Activated naive CD4-positive, alpha-beta T cell treated with anti-CD3 and anti-CD28 coated beads for 36 hours (primary cell): Measurements from ENCODE around the gene RPP30. TPM values are rescaled to one million over a fixed set of nuclear protein-coding genes. Genes with fewer than 3 reads are reported as not detected.

Experiments used
- CTCF ChIA-PET: fragments of 350-600 bp; sonication (Branson Sonifier 250); formaldehyde crosslinking; loops from one replicate; lab custom pipeline; 2021; ENCODE audit warnings: antibody characterized with exemption; lab: Charles Lee
- DNase-seq: peaks from one replicate; pipeline ENCODE4 v3.0.0-alpha.2; 2020
- H3K27ac Mint-ChIP-seq: one replicate; pipeline ENCODE4 v1.8.0; 2021; ENCODE audit warnings: mild to moderate bottlenecking, mixed read lengths
- H3K27me3 Mint-ChIP-seq: one replicate; pipeline ENCODE4 v1.8.0; 2021; ENCODE audit warnings: low read depth, mixed read lengths
- H3K36me3 Mint-ChIP-seq: one replicate; pipeline ENCODE4 v1.8.0; 2021; ENCODE audit warnings: low read depth, mixed read lengths
- H3K4me1 Mint-ChIP-seq: one replicate; pipeline ENCODE4 v1.8.0; 2021; ENCODE audit warnings: low read depth, mixed read lengths
- H3K4me3 Mint-ChIP-seq: one replicate; pipeline ENCODE4 v1.8.0; 2021; ENCODE audit warnings: mild to moderate bottlenecking, moderate library complexity, mixed read lengths
- H3K9me3 Mint-ChIP-seq: one replicate; pipeline ENCODE4 v1.8.0; 2021; ENCODE audit warnings: mixed read lengths
- intact Hi-C: fragments of 100-400 bp; cut with micrococcal nuclease; formaldehyde crosslinking; loops from one replicate; pipeline ENCODE4 v1.15.1; 2023
- total RNA-seq, 2 experiments: library from RNA; stranded (reverse); gene quantifications; one replicate each; pipeline ENCODE4 v1.2.3, GENCODE V29; 2021

Gene RPP30
- total RNA-seq, 2 experiments from 2014 or later: 74.7 to 75.8 TPM

GRCh38 chr10:90919683-90920574, 48.2 kb downstream of the RPP30 start:
- H3K27ac Mint-ChIP-seq: no peak overlapping the region
- H3K4me3 Mint-ChIP-seq: no peak overlapping the region
- H3K4me1 Mint-ChIP-seq: no peaks in the 10 kb centered on the region
- CTCF ChIA-PET: interaction anchor here (0.6 to 1.3 kb wide), 5 partner anchors 9 to 169 kb away, joined by 3 to 6 read pairs (median 4); no protein-coding TSS in a partner anchor
- peaks cover 6% of the 10 kb centered on the region for H3K27me3 Mint-ChIP-seq
- intact Hi-C loops: no loop called here
- H3K36me3 Mint-ChIP-seq: no peaks in the 10 kb centered on the region
- H3K9me3 Mint-ChIP-seq: no peaks in the 10 kb centered on the region
- DNase-seq: no peak

GRCh38 chr10:90920986-90921666, 49.4 kb downstream of the RPP30 start, which contains the start of gene ANKRD1:
Gene ANKRD1 (minus strand): TSS chr10:90921087. CDS start chr10:90921027, 60 bp downstream.
- no peaks in the 10 kb centered on the region for H3K36me3 Mint-ChIP-seq
- H3K27me3 Mint-ChIP-seq: peaks cover 6% of the 10 kb centered on the region
- H3K4me1 Mint-ChIP-seq: no peaks in the 10 kb centered on the region
- no peak for DNase-seq
- intact Hi-C loops: no loop called here
- H3K9me3 Mint-ChIP-seq: no peaks in the 10 kb centered on the region
- CTCF ChIA-PET: interaction anchor here (3.2 kb wide), 1 partner anchor 9 kb away, joined by 9 read pairs; no protein-coding TSS in a partner anchor
- H3K27ac Mint-ChIP-seq: no peak within 1 kb of the TSS
- H3K4me3 Mint-ChIP-seq: no peak within 1 kb of the TSS

GRCh38 chr10:90921906-90922305, 50.1 kb downstream of the RPP30 start:
- intact Hi-C loops: no loop called here
- Mint-ChIP-seq H3K4me1 (no peaks in the 10 kb centered on the region), H3K27me3 (peaks cover 6% of the 10 kb centered on the region), H3K27ac (no peak overlapping the region), H3K9me3 (no peaks in the 10 kb centered on the region), H3K4me3 (no peak overlapping the region), H3K36me3 (no peaks in the 10 kb centered on the region)
- CTCF ChIA-PET: interaction anchor here (3.2 kb wide), 1 partner anchor 10 kb away, joined by 9 read pairs; no protein-coding TSS in a partner anchor
- no peak for DNase-seq

GRCh38 chr10:90923111-90923731, 51.4 kb downstream of the RPP30 start:
- intact Hi-C loops: no loop called here
- Mint-ChIP-seq H3K36me3 (no peaks in the 10 kb centered on the region), H3K4me1 (no peaks in the 10 kb centered on the region), H3K27ac (no peak overlapping the region), H3K4me3 (no peak overlapping the region), H3K9me3 (no peaks in the 10 kb centered on the region), H3K27me3 (peaks cover 7% of the 10 kb centered on the region)
- no peak for DNase-seq
- CTCF ChIA-PET: interaction anchor here (3.2 kb wide), 1 partner anchor 11 kb away, joined by 9 read pairs; no protein-coding TSS in a partner anchor

- DNase-seq: no peak
Observed at GRCh38 chr10:90924552-90924951, 52.8 kb downstream of the RPP30 start.

GRCh38 chr10:90925079-90926029, 53.6 kb downstream of the RPP30 start:
- no peaks in the 10 kb centered on the region for H3K36me3 Mint-ChIP-seq
- peaks cover 11% of the 10 kb centered on the region for H3K27me3 Mint-ChIP-seq
- DNase-seq: no peak
- intact Hi-C loops: no loop called here
- H3K4me1 Mint-ChIP-seq: no peaks in the 10 kb centered on the region
- H3K9me3 Mint-ChIP-seq: no peaks in the 10 kb centered on the region
- CTCF ChIA-PET: interaction anchor here (0.6 kb wide), 2 partner anchors 46 to 199 kb away, joined by 3 read pairs; no protein-coding TSS in a partner anchor
- no peak overlapping the region for H3K27ac Mint-ChIP-seq
- no peak overlapping the region for H3K4me3 Mint-ChIP-seq

More at GRCh38 chr10:90924552-90924951, 52.8 kb downstream of the RPP30 start:
- Mint-ChIP-seq H3K36me3 (no peaks in the 10 kb centered on the region), H3K4me1 (no peaks in the 10 kb centered on the region), H3K4me3 (no peak overlapping the region), H3K27me3 (peaks cover 7% of the 10 kb centered on the region), H3K27ac (no peak overlapping the region), H3K9me3 (no peaks in the 10 kb centered on the region)
- CTCF ChIA-PET: interaction anchor here (3.2 kb wide), 1 partner anchor 13 kb away, joined by 9 read pairs; no protein-coding TSS in a partner anchor
- intact Hi-C loops: no loop called here

GRCh38 chr10:90927293-90927692, 55.5 kb downstream of the RPP30 start:
- no peak for DNase-seq
- Mint-ChIP-seq H3K27ac (no peak overlapping the region), H3K36me3 (no peaks in the 10 kb centered on the region), H3K9me3 (no peaks in the 10 kb centered on the region), H3K4me3 (no peak overlapping the region), H3K27me3 (peaks cover 9% of the 10 kb centered on the region), H3K4me1 (no peaks in the 10 kb centered on the region)
- CTCF ChIA-PET: interaction anchor here (0.6 kb wide), 1 partner anchor 46 kb away, joined by 3 read pairs; no protein-coding TSS in a partner anchor
- intact Hi-C loops: no loop called here

GRCh38 chr10:90929179-90929578, 57.4 kb downstream of the RPP30 start:
- H3K27me3 Mint-ChIP-seq: peaks cover 5% of the 10 kb centered on the region
- H3K36me3 Mint-ChIP-seq: no peaks in the 10 kb centered on the region
- no peak overlapping the region for H3K4me3 Mint-ChIP-seq
- H3K9me3 Mint-ChIP-seq: no peaks in the 10 kb centered on the region
- H3K4me1 Mint-ChIP-seq: no peaks in the 10 kb centered on the region
- no peak overlapping the region for H3K27ac Mint-ChIP-seq
- CTCF ChIA-PET: no interaction called here
- intact Hi-C loops: no loop called here
- no peak for DNase-seq

GRCh38 chr10:90930070-90930837, 58.5 kb downstream of the RPP30 start:
- no peak overlapping the region for H3K4me3 Mint-ChIP-seq
- H3K9me3 Mint-ChIP-seq: no peaks in the 10 kb centered on the region
- DNase-seq: no peak
- CTCF ChIA-PET: no interaction called here
- no peaks in the 10 kb centered on the region for H3K36me3 Mint-ChIP-seq
- H3K27ac Mint-ChIP-seq: no peak overlapping the region
- no peaks in the 10 kb centered on the region for H3K4me1 Mint-ChIP-seq
- peaks cover 5% of the 10 kb centered on the region for H3K27me3 Mint-ChIP-seq
- intact Hi-C loops: no loop called here

GRCh38 chr10:90930971-90931871, 59.4 kb downstream of the RPP30 start:
- H3K9me3 Mint-ChIP-seq: no peaks in the 10 kb centered on the region
- no peak overlapping the region for H3K27ac Mint-ChIP-seq
- intact Hi-C loops: no loop called here
- H3K4me3 Mint-ChIP-seq: no peak overlapping the region
- H3K27me3 Mint-ChIP-seq: peaks cover 8% of the 10 kb centered on the region
- DNase-seq: no peak
- H3K4me1 Mint-ChIP-seq: peaks cover 2% of the 10 kb centered on the region
- CTCF ChIA-PET: no interaction called here
- H3K36me3 Mint-ChIP-seq: no peaks in the 10 kb centered on the region
